Muscle layer of colon (tissue), 2 donors: ENCODE results near the gene CAPZA1.
"Not testable (repeated sequence)": the region's sequence is repeated elsewhere in the genome, so short reads cannot be mapped to it uniquely, and the experiment has no call there.

Experiments used
- H3K27ac ChIP-seq: one replicate; pipeline ENCODE4 v1.7.0; 2013; ENCODE audit warnings: low read depth, mild to moderate bottlenecking, low read length, moderate library complexity
- H3K27me3 ChIP-seq, 2 donors: one replicate each; pipeline ENCODE4 v1.7.0; 2013; ENCODE audit warnings: low read length in 2 of 2, mild to moderate bottlenecking in 2 of 2; ENCODE audit not compliant: insufficient read depth in 2 of 2, control insufficient read depth in 1 of 2
- H3K36me3 ChIP-seq: one replicate; pipeline ENCODE4 v1.7.0; 2013; ENCODE audit warnings: mild to moderate bottlenecking, low read length; ENCODE audit not compliant: insufficient read depth
- H3K4me1 ChIP-seq: one replicate; pipeline ENCODE4 v1.7.0; 2013; ENCODE audit warnings: mild to moderate bottlenecking, low read length; ENCODE audit not compliant: insufficient read depth
- H3K4me3 ChIP-seq, 2 donors: one replicate each; pipeline ENCODE4 v1.7.0; 2013; ENCODE audit warnings: low read length in 2 of 2, low read depth in 1 of 2, mild to moderate bottlenecking in 1 of 2, moderate library complexity in 1 of 2
- H3K9ac ChIP-seq: one replicate; pipeline ENCODE4 v1.7.0; 2013; ENCODE audit warnings: low read length
- H3K9me3 ChIP-seq: one replicate; pipeline ENCODE4 v1.7.0; 2013; ENCODE audit warnings: mild to moderate bottlenecking, low read length
- donor health status: abdominal sarcoma.
- donor health status: Adenocarcinoma of cecum.

CAPZA1 gene

GRCh38 chr1:112633628-112634027 is 14.0 kb downstream of the CAPZA1 start:
- Histone ChIP-seq H3K36me3 (no peaks in the 10 kb centered on the region), H3K9ac (no peak overlapping the region), H3K27me3 (no peaks in the 10 kb centered on the region), H3K4me1 (peaks cover 19% of the 10 kb centered on the region), H3K9me3 (no peaks in the 10 kb centered on the region), H3K27ac (no peak overlapping the region), H3K4me3 (no peak overlapping the region)

- no peak overlapping the region for H3K9ac ChIP-seq
- no peak overlapping the region for H3K27ac ChIP-seq
- no peaks in the 10 kb centered on the region for H3K36me3 ChIP-seq
- no peaks in the 10 kb centered on the region for H3K27me3 ChIP-seq
- H3K4me1 ChIP-seq = peaks cover 19% of the 10 kb centered on the region
- H3K4me3 ChIP-seq = no peak overlapping the region
- no peaks in the 10 kb centered on the region for H3K9me3 ChIP-seq
Observed at GRCh38 chr1:112634367-112634766, 14.7 kb downstream of the CAPZA1 start.

GRCh38 chr1:112636056-112636455 is 16.4 kb downstream of the CAPZA1 start:
- Histone ChIP-seq H3K4me3 (no peak overlapping the region), H3K27ac (no peak overlapping the region), H3K36me3 (no peaks in the 10 kb centered on the region), H3K9ac (no peak overlapping the region), H3K9me3 (no peaks in the 10 kb centered on the region), H3K27me3 (no peaks in the 10 kb centered on the region), H3K4me1 (peaks cover 19% of the 10 kb centered on the region)

GRCh38 chr1:112636597-112637253 is 17.1 kb downstream of the CAPZA1 start:
- no peaks in the 10 kb centered on the region for H3K9me3 ChIP-seq
- H3K4me3 ChIP-seq = no peak overlapping the region
- H3K27ac ChIP-seq = no peak overlapping the region
- H3K4me1 ChIP-seq = peaks cover 19% of the 10 kb centered on the region
- no peaks in the 10 kb centered on the region for H3K36me3 ChIP-seq
- H3K27me3 ChIP-seq = no peaks in the 10 kb centered on the region
- H3K9ac ChIP-seq = no peak overlapping the region

- H3K4me3 ChIP-seq = no peak overlapping the region
- no peak overlapping the region for H3K9ac ChIP-seq
- no peaks in the 10 kb centered on the region for H3K36me3 ChIP-seq
- no peaks in the 10 kb centered on the region for H3K27me3 ChIP-seq
- H3K27ac ChIP-seq = no peak overlapping the region
- no peaks in the 10 kb centered on the region for H3K9me3 ChIP-seq
- H3K4me1 ChIP-seq = peaks cover 19% of the 10 kb centered on the region
Observed at GRCh38 chr1:112637254-112638109, 17.9 kb downstream of the CAPZA1 start.

- H3K27me3 ChIP-seq = no peaks in the 10 kb centered on the region
- H3K9ac ChIP-seq = no peak overlapping the region
- H3K36me3 ChIP-seq = no peaks in the 10 kb centered on the region
- H3K27ac ChIP-seq = no peak overlapping the region
- H3K9me3 ChIP-seq = no peaks in the 10 kb centered on the region
- peaks cover 19% of the 10 kb centered on the region for H3K4me1 ChIP-seq
- no peak overlapping the region for H3K4me3 ChIP-seq
Observed at GRCh38 chr1:112638110-112638428, 18.4 kb downstream of the CAPZA1 start.

GRCh38 chr1:112640437-112640836 is 20.8 kb downstream of the CAPZA1 start:
- not testable (repeated sequence) for H3K9me3 ChIP-seq, H3K27ac ChIP-seq, H3K27me3 ChIP-seq, H3K9ac ChIP-seq, H3K36me3 ChIP-seq, H3K4me3 ChIP-seq
- peaks cover 12% of the 10 kb centered on the region for H3K4me1 ChIP-seq

- Histone ChIP-seq H3K36me3 (no peaks in the 10 kb centered on the region), H3K27me3 (no peaks in the 10 kb centered on the region), H3K4me1 (no peaks in the 10 kb centered on the region), H3K4me3 (no peak overlapping the region), H3K27ac (no peak overlapping the region), H3K9me3 (no peaks in the 10 kb centered on the region), H3K9ac (no peak overlapping the region)
Observed at GRCh38 chr1:112643080-112643479, 23.4 kb downstream of the CAPZA1 start.

- Histone ChIP-seq H3K9me3 (no peaks in the 10 kb centered on the region), H3K27me3 (no peaks in the 10 kb centered on the region), H3K9ac (no peak overlapping the region), H3K27ac (no peak overlapping the region), H3K4me1 (no peaks in the 10 kb centered on the region), H3K36me3 (peaks cover 24% of the 10 kb centered on the region), H3K4me3 (no peak overlapping the region)
Observed at GRCh38 chr1:112646225-112646624, 26.6 kb downstream of the CAPZA1 start.

- no peak overlapping the region for H3K27ac ChIP-seq
- no peak overlapping the region for H3K4me3 ChIP-seq
- peaks cover 32% of the 10 kb centered on the region for H3K36me3 ChIP-seq
- H3K9ac ChIP-seq = no peak overlapping the region
- H3K4me1 ChIP-seq = no peaks in the 10 kb centered on the region
- no peaks in the 10 kb centered on the region for H3K9me3 ChIP-seq
- no peaks in the 10 kb centered on the region for H3K27me3 ChIP-seq
Observed at GRCh38 chr1:112651205-112651604, 31.6 kb downstream of the CAPZA1 start.

GRCh38 chr1:112665857-112666256 is 46.2 kb downstream of the CAPZA1 start:
- Histone ChIP-seq H3K36me3 (peaks cover 60% of the 10 kb centered on the region), H3K27ac (no peak overlapping the region), H3K9me3 (no peaks in the 10 kb centered on the region), H3K27me3 (no peaks in the 10 kb centered on the region), H3K4me3 (no peak overlapping the region), H3K9ac (no peak overlapping the region), H3K4me1 (no peaks in the 10 kb centered on the region)

GRCh38 chr1:112666946-112667345 is 47.3 kb downstream of the CAPZA1 start:
- H3K27me3 ChIP-seq = no peaks in the 10 kb centered on the region
- H3K9me3 ChIP-seq = no peaks in the 10 kb centered on the region
- H3K9ac ChIP-seq = no peak overlapping the region
- no peak overlapping the region for H3K27ac ChIP-seq
- H3K4me3 ChIP-seq = no peak overlapping the region
- H3K36me3 ChIP-seq = peaks cover 58% of the 10 kb centered on the region
- no peaks in the 10 kb centered on the region for H3K4me1 ChIP-seq
